Fibroblast of mammary gland (primary cell): ENCODE measurements around the gene GALNT12.
A peak's percentile ranks its signal among the peaks of the same experiment; 100 is the strongest.

ENCODE experiments used
- DNase-seq: peaks from one replicate; pipeline ENCODE4 v3.0.0-alpha.2; 2010; ENCODE audit warnings: low read depth
- H3K4me3 ChIP-seq: 2 replicates; pipeline ENCODE4 v1.5.1; 2011; ENCODE audit warnings: low read depth, mild to moderate bottlenecking, low read length, moderate library complexity; ENCODE audit not compliant: control insufficient read depth
- CTCF ChIP-seq: conservative IDR thresholded peaks from 2 replicates; pipeline ENCODE4 v1.5.1; 2011; ENCODE audit warnings: low read depth, low read length, inconsistent platforms; ENCODE audit not compliant: control insufficient read depth, insufficient read depth

The GALNT12 gene

GRCh38 chr9:98831696-98832095 lies 24.2 kb downstream of the GALNT12 start:
- TF ChIP-seq CTCF: no peak
- no peak overlapping the region for H3K4me3 ChIP-seq
- DNase-seq: no peak

GRCh38 chr9:98832768-98833089 lies 25.3 kb downstream of the GALNT12 start:
- H3K4me3 ChIP-seq: no peak overlapping the region
- DNase-seq: no peak
- no peak for TF ChIP-seq CTCF

GRCh38 chr9:98833090-98833956 lies 25.9 kb downstream of the GALNT12 start:
- TF ChIP-seq CTCF: no peak
- H3K4me3 ChIP-seq: no peak overlapping the region
- DNase-seq: peak; percentile 34

GRCh38 chr9:98834386-98834785 lies 26.9 kb downstream of the GALNT12 start:
- no peak for TF ChIP-seq CTCF
- H3K4me3 ChIP-seq: no peak overlapping the region
- no peak for DNase-seq

GRCh38 chr9:98836206-98836605 lies 28.7 kb downstream of the GALNT12 start:
- no peak for DNase-seq
- no peak overlapping the region for H3K4me3 ChIP-seq
- TF ChIP-seq CTCF: no peak

GRCh38 chr9:98837516-98837915 lies 30.0 kb downstream of the GALNT12 start:
- H3K4me3 ChIP-seq: no peak overlapping the region
- TF ChIP-seq CTCF: no peak
- DNase-seq: no peak
